ENCODE data around the gene GALNT10.

Gene GALNT10

GRCh38 chr5:154207204-154207603 is 16.7 kb downstream of the GALNT10 start:
- no peak overlapping the region for H3K23ac ChIP-seq (ENCODE audit: low read length)
- H4K91ac ChIP-seq (ENCODE audit: low read depth, low read length): peak overlapping the region; percentile 58
- peak overlapping the region; percentile 63 for H3K18ac ChIP-seq (ENCODE audit: low read length)
- DNase-seq: no peak
- no peak overlapping the region for H3K4me2 ChIP-seq (ENCODE audit: low read length)
- no peak overlapping the region for H3K14ac ChIP-seq (ENCODE audit: low read length)
- peak overlapping the region; percentile 59 for H3K27ac ChIP-seq (ENCODE audit: low read depth, low read length)
- no peak overlapping the region for H3K4me3 ChIP-seq (ENCODE audit: low read depth, low read length)
- peaks cover 23 to 35% of the 10 kb centered on the region in 2 experiments for H3K4me1 ChIP-seq (ENCODE audit: control insufficient read depth in 1 of 2, insufficient read depth in 2 of 2, low read length in 2 of 2)
- H2BK5ac ChIP-seq (ENCODE audit: low read depth, low read length, poor library complexity): peak overlapping the region; percentile 13
- H3K9me3 ChIP-seq (ENCODE audit: insufficient read depth, low read depth, low read length): no peaks in the 10 kb centered on the region
- peaks cover 8 to 20% of the 10 kb centered on the region in 2 experiments for H3K36me3 ChIP-seq (ENCODE audit: control insufficient read depth in 1 of 2, insufficient read depth in 2 of 2, low read length in 2 of 2)
- H3K27me3 ChIP-seq (ENCODE audit: insufficient read depth, low read length): no peaks in the 10 kb centered on the region
- peak overlapping the region; percentile 10 for H2BK12ac ChIP-seq (ENCODE audit: low read length)
- no peak overlapping the region for H2AFZ ChIP-seq (ENCODE audit: insufficient read depth, low read length, poor library complexity)
- no CpG with 5 or more reads among the region's 4 CpGs for WGBS (ENCODE audit: extremely low coverage, insufficient coverage, insufficient read length)
- no peak overlapping the region for H4K8ac ChIP-seq (ENCODE audit: low read depth, low read length)
- H3K79me1 ChIP-seq (ENCODE audit: low read length): peaks cover 13% of the 10 kb centered on the region
- no peak overlapping the region for H2AK5ac ChIP-seq (ENCODE audit: low read length)
- peak overlapping the region; percentile 40 for H2BK120ac ChIP-seq (ENCODE audit: insufficient read depth, low read length, poor library complexity)
- H3K4ac ChIP-seq (ENCODE audit: low read depth, low read length): no peak overlapping the region
- no peak overlapping the region for H4K12ac ChIP-seq (ENCODE audit: low read depth, low read length)
- no peak overlapping the region for H3K9ac ChIP-seq (ENCODE audit: low read length)
- H3K79me2 ChIP-seq (ENCODE audit: control insufficient read depth, insufficient read depth, low read length, poor library complexity): peaks cover under 1% of the 10 kb centered on the region

GRCh38 chr5:154209591-154210081 is 19.1 kb downstream of the GALNT10 start:
- no peak overlapping the region for H2BK12ac ChIP-seq (ENCODE audit: low read length)

DNA sequence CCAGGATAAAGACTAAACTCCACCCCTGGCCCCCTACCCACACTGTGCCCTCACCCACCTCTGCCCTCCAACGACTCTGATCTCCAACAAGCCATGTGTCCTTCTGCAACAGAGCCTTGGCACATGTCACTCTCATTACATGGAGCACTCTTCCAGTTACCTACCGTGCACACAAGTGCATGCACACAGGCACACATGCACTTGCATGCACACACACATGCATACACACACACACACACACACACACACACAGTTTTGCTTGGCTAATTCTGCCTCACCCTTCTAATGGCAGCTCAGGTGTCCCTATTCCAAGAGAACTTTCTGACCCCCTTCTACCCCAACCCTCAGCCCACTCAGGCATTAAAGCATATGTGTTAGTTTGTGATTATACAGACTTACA is 19.6 kb downstream of the GALNT10 start:
- Histone ChIP-seq H2AK5ac (ENCODE audit: low read length) (no peak overlapping the region), H3K23ac (ENCODE audit: low read length) (peak overlapping the region; percentile 93), H3K4ac (ENCODE audit: low read depth, low read length) (no peak overlapping the region), H4K91ac (ENCODE audit: low read depth, low read length) (no peak overlapping the region), H3K79me1 (ENCODE audit: low read length) (peaks cover 18% of the 10 kb centered on the region), H2AFZ (ENCODE audit: insufficient read depth, low read length, poor library complexity) (no peak overlapping the region), H3K14ac (ENCODE audit: low read length) (no peak overlapping the region), H3K18ac (ENCODE audit: low read length) (no peak overlapping the region), H2BK5ac (ENCODE audit: low read depth, low read length, poor library complexity) (no peak overlapping the region), H3K27ac (ENCODE audit: low read depth, low read length) (no peak overlapping the region), H3K27me3 (ENCODE audit: insufficient read depth, low read length) (no peaks in the 10 kb centered on the region), H3K79me2 (ENCODE audit: control insufficient read depth, insufficient read depth, low read length, poor library complexity) (no peaks in the 10 kb centered on the region), H4K12ac (ENCODE audit: low read depth, low read length) (no peak overlapping the region), H3K9me3 (ENCODE audit: insufficient read depth, low read depth, low read length) (no peaks in the 10 kb centered on the region), H2BK12ac (ENCODE audit: low read length) (no peak overlapping the region), H3K9ac (ENCODE audit: low read length) (no peak overlapping the region), H3K4me3 (ENCODE audit: low read depth, low read length) (no peak overlapping the region), H4K8ac (ENCODE audit: low read depth, low read length) (no peak overlapping the region), H3K4me1 (ENCODE audit: control insufficient read depth in 1 of 2, insufficient read depth in 2 of 2, low read length in 2 of 2) (peaks cover 14 to 25% of the 10 kb centered on the region in 2 experiments), H3K4me2 (ENCODE audit: low read length) (no peak overlapping the region), H3K36me3 (ENCODE audit: control insufficient read depth in 1 of 2, insufficient read depth in 2 of 2, low read length in 2 of 2) (peaks cover 8 to 18% of the 10 kb centered on the region in 2 experiments), H2BK120ac (ENCODE audit: insufficient read depth, low read length, poor library complexity) (no peak overlapping the region)
- no peak for DNase-seq
- no CpG with 5 or more reads among the region's 2 CpGs for WGBS (ENCODE audit: extremely low coverage, insufficient coverage, insufficient read length)

More at GRCh38 chr5:154209591-154210081, 19.1 kb downstream of the GALNT10 start:
- Histone ChIP-seq H3K18ac (ENCODE audit: low read length) (no peak overlapping the region), H3K36me3 (ENCODE audit: control insufficient read depth in 1 of 2, insufficient read depth in 2 of 2, low read length in 2 of 2) (peaks cover 8 to 20% of the 10 kb centered on the region in 2 experiments), H3K9ac (ENCODE audit: low read length) (no peak overlapping the region), H3K79me1 (ENCODE audit: low read length) (peaks cover 18% of the 10 kb centered on the region), H3K9me3 (ENCODE audit: insufficient read depth, low read depth, low read length) (no peaks in the 10 kb centered on the region), H3K4me3 (ENCODE audit: low read depth, low read length) (no peak overlapping the region), H2AK5ac (ENCODE audit: low read length) (no peak overlapping the region), H4K12ac (ENCODE audit: low read depth, low read length) (no peak overlapping the region), H3K4ac (ENCODE audit: low read depth, low read length) (no peak overlapping the region), H4K8ac (ENCODE audit: low read depth, low read length) (no peak overlapping the region), H3K4me1 (ENCODE audit: control insufficient read depth in 1 of 2, insufficient read depth in 2 of 2, low read length in 2 of 2) (peaks cover 14 to 25% of the 10 kb centered on the region in 2 experiments), H2BK5ac (ENCODE audit: low read depth, low read length, poor library complexity) (no peak overlapping the region), H3K23ac (ENCODE audit: low read length) (no peak overlapping the region), H4K91ac (ENCODE audit: low read depth, low read length) (no peak overlapping the region), H2BK120ac (ENCODE audit: insufficient read depth, low read length, poor library complexity) (no peak overlapping the region), H2AFZ (ENCODE audit: insufficient read depth, low read length, poor library complexity) (no peak overlapping the region), H3K27ac (ENCODE audit: low read depth, low read length) (no peak overlapping the region), H3K14ac (ENCODE audit: low read length) (no peak overlapping the region), H3K79me2 (ENCODE audit: control insufficient read depth, insufficient read depth, low read length, poor library complexity) (no peaks in the 10 kb centered on the region), H3K4me2 (ENCODE audit: low read length) (no peak overlapping the region), H3K27me3 (ENCODE audit: insufficient read depth, low read length) (no peaks in the 10 kb centered on the region)
- DNase-seq: no peak
- no CpG with 5 or more reads among the region's 2 CpGs for WGBS (ENCODE audit: extremely low coverage, insufficient coverage, insufficient read length)

DNA sequence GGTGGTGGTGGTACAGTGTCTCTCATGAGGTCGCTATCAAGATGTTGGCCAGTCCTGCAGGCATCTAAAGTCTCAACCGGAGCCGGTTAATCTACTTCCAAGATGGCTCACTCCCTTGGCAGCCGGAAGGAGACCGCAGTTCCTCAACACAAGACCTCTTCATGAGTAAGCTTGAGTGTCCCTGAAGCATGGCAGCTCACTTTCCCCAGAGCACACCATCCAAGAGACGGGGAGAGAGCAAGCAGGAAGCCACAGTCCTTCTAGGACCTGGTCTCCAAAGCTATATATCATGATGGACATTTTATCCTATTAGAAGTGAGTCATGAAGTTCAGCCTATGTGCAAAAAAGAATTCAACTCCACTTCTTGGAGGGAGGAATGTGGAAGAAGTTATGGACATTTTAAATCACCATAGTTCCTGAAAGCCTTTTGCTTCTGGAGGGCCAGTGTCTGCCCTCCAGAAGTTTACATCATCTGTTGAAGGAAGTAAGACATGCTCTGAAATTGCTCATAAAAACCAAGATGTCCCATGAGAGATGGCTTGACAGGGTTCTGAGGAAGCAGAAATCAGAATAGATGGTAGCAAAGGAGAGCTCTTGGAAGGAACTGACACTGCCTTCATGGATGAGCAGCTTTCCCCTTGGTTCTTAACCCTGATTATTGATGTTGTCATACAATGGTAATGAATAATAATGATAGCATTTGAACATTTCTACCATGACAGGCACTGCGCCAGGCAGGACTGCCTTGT is 21.3 kb downstream of the GALNT10 start:
- H4K91ac ChIP-seq (ENCODE audit: low read depth, low read length): no peak overlapping the region
- H3K4me2 ChIP-seq (ENCODE audit: low read length): no peak overlapping the region
- H3K36me3 ChIP-seq (ENCODE audit: control insufficient read depth in 1 of 2, insufficient read depth in 2 of 2, low read length in 2 of 2): peaks cover 8 to 18% of the 10 kb centered on the region in 2 experiments
- H4K8ac ChIP-seq (ENCODE audit: low read depth, low read length): no peak overlapping the region
- no peak overlapping the region for H2BK5ac ChIP-seq (ENCODE audit: low read depth, low read length, poor library complexity)
- H3K4me1 ChIP-seq (ENCODE audit: control insufficient read depth in 1 of 2, insufficient read depth in 2 of 2, low read length in 2 of 2): peaks cover 11 to 21% of the 10 kb centered on the region in 2 experiments
- no peak overlapping the region for H3K23ac ChIP-seq (ENCODE audit: low read length)
- H3K18ac ChIP-seq (ENCODE audit: low read length): no peak overlapping the region
- H3K4ac ChIP-seq (ENCODE audit: low read depth, low read length): no peak overlapping the region
- WGBS (ENCODE audit: extremely low coverage, insufficient coverage, insufficient read length): no CpG with 5 or more reads among the region's 7 CpGs
- no peak overlapping the region for H3K14ac ChIP-seq (ENCODE audit: low read length)
- H2AFZ ChIP-seq (ENCODE audit: insufficient read depth, low read length, poor library complexity): no peak overlapping the region
- no peak overlapping the region for H3K27ac ChIP-seq (ENCODE audit: low read depth, low read length)
- no peak overlapping the region for H2BK120ac ChIP-seq (ENCODE audit: insufficient read depth, low read length, poor library complexity)
- no peaks in the 10 kb centered on the region for H3K79me2 ChIP-seq (ENCODE audit: control insufficient read depth, insufficient read depth, low read length, poor library complexity)
- H4K12ac ChIP-seq (ENCODE audit: low read depth, low read length): no peak overlapping the region
- no peak overlapping the region for H3K4me3 ChIP-seq (ENCODE audit: low read depth, low read length)
- H2AK5ac ChIP-seq (ENCODE audit: low read length): no peak overlapping the region
- no peak overlapping the region for H2BK12ac ChIP-seq (ENCODE audit: low read length)
- no peaks in the 10 kb centered on the region for H3K27me3 ChIP-seq (ENCODE audit: insufficient read depth, low read length)
- H3K9me3 ChIP-seq (ENCODE audit: insufficient read depth, low read depth, low read length): no peaks in the 10 kb centered on the region
- DNase-seq: peak; percentile 95
- H3K9ac ChIP-seq (ENCODE audit: low read length): no peak overlapping the region
- H3K79me1 ChIP-seq (ENCODE audit: low read length): peaks cover 15% of the 10 kb centered on the region
